ENCODE measurements around the gene ANK2. TPM values are rescaled to one million over a fixed set of nuclear protein-coding genes. Genes with fewer than 3 reads are reported as not detected.

Gene ANK2
- total and polyA plus RNA-seq, 4 donors, result 0.32 to 2.2 (median 1.0) TPM

- TF ChIP-seq MAX (IDR thresholded peaks at IDR 0.05) (no peak), REST (IDR thresholded peaks at IDR 0.05) (no peak)
These were observed 67.9 kb downstream of the ANK2 start (continued) for GRCh38 chr4:113117358-113117702.

- no peak for TF ChIP-seq ZBTB33 (IDR thresholded peaks at IDR 0.05)
- no peak overlapping the region for H3K4me3 ChIP-seq (ENCODE audit: low read depth in 1 of 3, low read length in 3 of 3)
- no peaks in the 10 kb centered on the region for H3K27me3 ChIP-seq (ENCODE audit: control insufficient read depth in 4 of 4, insufficient read depth in 4 of 4, low read length in 3 of 4)
- no peak for DNase-seq (ENCODE audit: low spot score)
- no peak overlapping the region for H3K27ac ChIP-seq (ENCODE audit: low read depth in 1 of 2, low read length in 2 of 2)
- 86% methylated on average over 1 of the region's 1 CpG for WGBS
- no peaks in the 10 kb centered on the region for H3K9me3 ChIP-seq (ENCODE audit: control insufficient read depth in 4 of 4, low read length in 3 of 4)
- H3K4me1 ChIP-seq (ENCODE audit: control insufficient read depth in 4 of 4, insufficient read depth in 4 of 4, low read length in 3 of 4), result no peaks in the 10 kb centered on the region
- no peaks in the 10 kb centered on the region for H3K36me3 ChIP-seq (ENCODE audit: control insufficient read depth in 4 of 4, insufficient read depth in 3 of 4, low read depth in 1 of 4, low read length in 3 of 4)
- H3K9ac ChIP-seq (ENCODE audit: low read depth in 1 of 2, low read length in 2 of 2), result no peak overlapping the region
These were observed 72.6 kb downstream of the ANK2 start for GRCh38 chr4:113122066-113122465.

GRCh38 chr4:113125418-113125817 is 76.0 kb downstream of the ANK2 start:
- Histone ChIP-seq H3K36me3 (ENCODE audit: control insufficient read depth in 4 of 4, insufficient read depth in 3 of 4, low read depth in 1 of 4, low read length in 3 of 4) (no peaks in the 10 kb centered on the region), H3K9me3 (ENCODE audit: control insufficient read depth in 4 of 4, low read length in 3 of 4) (no peaks in the 10 kb centered on the region), H3K27ac (ENCODE audit: low read depth in 1 of 2, low read length in 2 of 2) (no peak overlapping the region), H3K4me3 (ENCODE audit: low read depth in 1 of 3, low read length in 3 of 3) (no peak overlapping the region), H3K4me1 (ENCODE audit: control insufficient read depth in 4 of 4, insufficient read depth in 4 of 4, low read length in 3 of 4) (no peaks in the 10 kb centered on the region), H3K27me3 (ENCODE audit: control insufficient read depth in 4 of 4, insufficient read depth in 4 of 4, low read length in 3 of 4) (no peaks in the 10 kb centered on the region), H3K9ac (ENCODE audit: low read depth in 1 of 2, low read length in 2 of 2) (no peak overlapping the region)
- no peak for DNase-seq (ENCODE audit: low spot score)
- TF ChIP-seq FOXA1 (IDR thresholded peaks at IDR 0.05) (no peak), SP1 (IDR thresholded peaks at IDR 0.05) (no peak), CTCF (IDR thresholded peaks at IDR 0.05; ENCODE audit: low read depth, low read length, missing input control) (no peak), JUND (IDR thresholded peaks at IDR 0.05) (no peak), HNF4G (IDR thresholded peaks at IDR 0.05) (no peak), REST (IDR thresholded peaks at IDR 0.05) (no peak), EGR1 (IDR thresholded peaks at IDR 0.05; ENCODE audit: low read depth in 2 of 2) (no peak), FOXA2 (IDR thresholded peaks at IDR 0.05) (no peak), GABPA (IDR thresholded peaks at IDR 0.05 in 1 of 2, conservative IDR thresholded peaks at IDR 0.05 in 1 of 2) (no peak), MAX (IDR thresholded peaks at IDR 0.05) (no peak), ZBTB33 (IDR thresholded peaks at IDR 0.05) (no peak), RAD21 (IDR thresholded peaks at IDR 0.05) (no peak), RXRA (IDR thresholded peaks at IDR 0.05) (no peak), NR2F2 (IDR thresholded peaks at IDR 0.05) (no peak), ATF3 (IDR thresholded peaks at IDR 0.05) (no peak), TAF1 (conservative IDR thresholded peaks at IDR 0.05) (no peak), YY1 (IDR thresholded peaks at IDR 0.05) (no peak)
- WGBS, result 92% methylated on average over 1 of the region's 1 CpG

Measured in liver (tissue), 9 donors.